ENCODE results near the gene SEMA3F.
A peak's percentile ranks its signal among the peaks of the same experiment; 100 is the strongest.

SEMA3F gene

DNA sequence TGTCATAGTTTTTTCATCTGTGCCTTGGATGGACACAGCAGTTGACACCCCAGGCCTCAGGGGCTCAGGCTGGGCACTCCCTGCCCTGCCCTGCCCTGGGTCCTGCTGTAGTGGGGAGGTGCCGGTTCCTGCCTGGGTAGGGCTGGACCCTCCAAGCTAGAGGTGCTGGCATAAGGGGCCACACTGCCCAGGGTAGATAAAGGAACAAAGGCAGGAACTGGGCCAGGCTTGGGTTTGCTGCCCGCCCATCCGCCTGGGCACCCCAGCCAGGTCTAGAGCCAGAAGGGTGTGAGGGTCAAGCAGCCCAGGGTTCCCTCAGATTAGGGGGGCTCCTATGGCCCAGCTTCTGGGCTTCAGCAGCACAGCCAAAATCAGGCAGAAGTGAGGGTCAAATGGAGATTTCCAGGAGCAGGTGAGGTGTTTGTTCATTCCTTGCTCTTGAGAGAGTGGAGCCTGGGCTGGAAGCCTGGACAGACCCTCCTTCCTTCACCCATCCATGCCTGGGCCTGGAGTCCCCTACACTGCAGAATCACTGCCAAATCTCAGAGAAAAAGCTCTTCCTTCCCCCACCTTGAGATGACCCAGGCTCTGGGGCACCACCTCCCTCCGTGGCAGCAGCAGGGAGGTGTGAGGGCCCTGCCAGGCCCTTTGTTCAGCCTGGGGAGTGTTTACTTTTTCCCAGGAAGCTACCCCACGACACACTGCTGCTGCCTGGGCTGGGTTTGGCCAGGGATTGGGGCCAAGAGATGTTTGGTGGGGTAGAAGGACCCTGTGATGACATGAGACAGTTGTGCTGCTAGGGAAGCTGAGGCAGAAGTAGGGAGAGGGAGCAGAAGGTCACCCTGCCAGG lies 7.1 kb downstream of the SEMA3F start:
- H3K4me1 ChIP-seq (ENCODE audit: control insufficient read depth, insufficient read depth, low read length) = peaks cover 65% of the 10 kb centered on the region
- H3K36me3 ChIP-seq (ENCODE audit: control insufficient read depth, insufficient read depth, low read length) = no peaks in the 10 kb centered on the region
- H3K9ac ChIP-seq (ENCODE audit: low read length) = no peak overlapping the region
- H3K27me3 ChIP-seq (ENCODE audit: control insufficient read depth, insufficient read depth, low read length) = no peaks in the 10 kb centered on the region
- no peak overlapping the region for H3K4me3 ChIP-seq (ENCODE audit: low read length)
- peak overlapping the region; percentile 84 for H3K27ac ChIP-seq (ENCODE audit: low read depth, low read length)

DNA sequence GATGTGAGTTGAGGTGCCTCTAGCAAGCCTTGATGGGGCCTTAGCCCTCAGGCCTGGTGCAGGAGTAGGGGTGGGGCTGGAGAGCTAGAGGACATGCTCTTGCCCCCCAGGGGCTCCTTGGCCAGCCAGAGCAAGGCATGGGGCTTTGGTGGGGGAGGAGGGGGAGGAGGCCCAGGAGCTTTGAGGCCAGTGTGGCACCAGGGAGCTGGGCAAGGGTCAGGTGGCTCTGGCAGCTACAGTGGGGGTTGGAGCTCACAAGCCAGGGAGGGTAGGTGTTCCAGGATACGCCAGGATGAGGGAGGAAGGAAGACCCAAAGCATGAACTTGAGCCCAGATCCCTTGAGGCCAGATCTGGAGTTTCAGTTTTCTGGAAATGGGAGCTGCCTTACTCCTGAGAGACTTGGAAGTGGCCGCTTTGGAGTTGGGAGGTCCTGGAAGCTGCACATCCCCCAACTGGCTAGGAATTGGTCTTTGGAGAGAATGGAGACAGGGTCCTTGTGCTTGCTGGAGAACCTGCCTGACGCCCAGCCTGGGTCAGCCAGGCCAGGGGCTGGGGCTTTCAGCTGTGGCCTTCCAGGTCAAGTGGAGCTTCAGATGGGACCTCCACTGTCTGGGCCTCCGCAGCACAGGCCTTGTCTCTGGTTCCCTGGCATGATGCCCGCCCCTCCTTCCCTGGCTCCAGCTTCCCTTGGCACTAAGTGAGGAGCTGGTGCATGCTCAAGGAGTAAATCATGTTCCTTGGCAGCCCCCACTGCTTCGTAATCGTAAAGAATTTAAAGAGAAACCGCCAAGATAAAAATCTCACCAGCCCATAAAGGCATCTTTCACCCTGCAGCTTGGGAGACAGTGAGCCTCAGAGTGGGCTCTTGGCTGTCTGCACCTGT lies 8.7 kb downstream of the SEMA3F start:
- Histone ChIP-seq H3K9ac (ENCODE audit: low read length) (no peak overlapping the region), H3K4me1 (ENCODE audit: control insufficient read depth, insufficient read depth, low read length) (peaks cover 67% of the 10 kb centered on the region), H3K4me3 (ENCODE audit: low read length) (no peak overlapping the region), H3K27ac (ENCODE audit: low read depth, low read length) (peak overlapping the region; percentile 91), H3K36me3 (ENCODE audit: control insufficient read depth, insufficient read depth, low read length) (no peaks in the 10 kb centered on the region), H3K27me3 (ENCODE audit: control insufficient read depth, insufficient read depth, low read length) (no peaks in the 10 kb centered on the region)

- Histone ChIP-seq H3K36me3 (ENCODE audit: control insufficient read depth, insufficient read depth, low read length) (no peaks in the 10 kb centered on the region), H3K4me1 (ENCODE audit: control insufficient read depth, insufficient read depth, low read length) (peaks cover 68% of the 10 kb centered on the region), H3K27ac (ENCODE audit: low read depth, low read length) (peak overlapping the region; percentile 91), H3K4me3 (ENCODE audit: low read length) (no peak overlapping the region), H3K9ac (ENCODE audit: low read length) (no peak overlapping the region), H3K27me3 (ENCODE audit: control insufficient read depth, insufficient read depth, low read length) (no peaks in the 10 kb centered on the region)
These were observed 9.4 kb downstream of the SEMA3F start for GRCh38 chr3:50164481-50164880.

DNA sequence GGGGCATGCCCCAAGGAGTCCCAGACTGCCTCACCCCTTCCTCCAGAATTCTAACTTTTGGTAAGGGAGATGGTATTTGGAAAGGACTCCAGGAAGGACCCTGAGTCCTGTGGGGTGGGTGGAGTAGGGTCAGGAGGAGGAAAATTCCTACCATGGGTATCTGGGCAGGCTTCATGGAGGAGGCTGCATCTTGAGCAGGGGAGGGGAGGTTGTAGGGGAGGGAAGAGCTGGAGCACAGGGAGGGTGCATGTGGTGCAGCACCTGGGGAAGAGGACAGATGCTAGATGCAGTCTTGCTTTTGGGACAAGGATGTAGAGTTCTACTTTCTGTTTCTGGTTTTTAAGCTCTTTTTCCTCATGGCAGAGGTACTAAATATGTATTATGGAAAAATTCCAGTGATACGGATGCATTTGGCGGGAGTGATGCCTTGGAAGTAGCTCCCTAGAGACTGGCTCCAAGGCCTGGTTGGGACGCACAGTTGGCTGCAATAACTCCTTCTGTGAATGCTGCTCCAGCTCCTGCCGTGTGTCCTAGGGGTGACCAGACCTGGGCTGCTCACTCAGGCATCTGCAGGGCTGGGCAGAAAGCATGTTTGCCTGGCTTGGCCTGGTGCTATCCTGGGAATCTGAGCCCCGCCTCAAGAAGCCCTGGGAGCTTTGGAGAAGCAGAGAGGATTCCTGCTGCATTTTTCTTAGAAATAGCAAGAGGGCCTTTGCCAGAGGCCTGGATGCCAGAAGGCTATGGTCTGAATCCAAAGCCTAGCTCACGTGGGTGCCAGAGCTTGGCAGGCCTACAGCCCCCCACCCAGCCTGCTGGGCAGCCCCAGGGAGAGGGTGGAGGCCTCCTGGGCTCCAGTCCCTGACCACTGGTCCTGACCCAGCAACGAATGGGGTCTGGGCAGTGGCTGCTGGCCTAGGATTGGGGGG lies 10.1 kb downstream of the SEMA3F start:
- Histone ChIP-seq H3K4me3 (ENCODE audit: low read length) (peak overlapping the region; percentile 19), H3K4me1 (ENCODE audit: control insufficient read depth, insufficient read depth, low read length) (peaks cover 67% of the 10 kb centered on the region), H3K27me3 (ENCODE audit: control insufficient read depth, insufficient read depth, low read length) (no peaks in the 10 kb centered on the region), H3K27ac (ENCODE audit: low read depth, low read length) (peak overlapping the region; percentile 91), H3K36me3 (ENCODE audit: control insufficient read depth, insufficient read depth, low read length) (no peaks in the 10 kb centered on the region), H3K9ac (ENCODE audit: low read length) (no peak overlapping the region)

- peak overlapping the region; percentile 19 for H3K4me3 ChIP-seq (ENCODE audit: low read length)
- peak overlapping the region; percentile 91 for H3K27ac ChIP-seq (ENCODE audit: low read depth, low read length)
- no peak overlapping the region for H3K9ac ChIP-seq (ENCODE audit: low read length)
- H3K27me3 ChIP-seq (ENCODE audit: control insufficient read depth, insufficient read depth, low read length) = no peaks in the 10 kb centered on the region
- H3K4me1 ChIP-seq (ENCODE audit: control insufficient read depth, insufficient read depth, low read length) = peaks cover 62% of the 10 kb centered on the region
- H3K36me3 ChIP-seq (ENCODE audit: control insufficient read depth, insufficient read depth, low read length) = no peaks in the 10 kb centered on the region
These were observed 10.9 kb downstream of the SEMA3F start for GRCh38 chr3:50165910-50166538.

DNA sequence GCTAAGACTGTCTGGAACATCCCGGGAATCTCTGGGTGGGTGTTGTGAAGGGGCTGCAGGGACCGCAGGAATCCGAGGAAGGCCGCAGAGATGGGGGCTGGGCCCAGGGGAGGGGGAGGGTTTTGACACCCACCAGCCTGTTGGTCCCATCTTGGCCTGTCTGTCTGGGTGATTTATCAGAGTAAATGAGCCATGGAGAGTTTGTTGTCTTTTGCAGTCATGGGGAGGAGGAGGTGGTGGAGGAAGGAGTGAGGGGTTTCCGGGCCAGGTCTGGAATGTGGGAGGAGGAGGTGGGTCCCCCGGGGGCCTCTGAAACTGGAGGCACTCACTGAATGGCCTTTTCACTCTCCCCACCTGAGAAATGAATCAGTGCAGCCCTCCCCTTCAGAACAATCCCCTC lies 11.5 kb downstream of the SEMA3F start:
- Histone ChIP-seq H3K9ac (ENCODE audit: low read length) (no peak overlapping the region), H3K27me3 (ENCODE audit: control insufficient read depth, insufficient read depth, low read length) (no peaks in the 10 kb centered on the region), H3K4me1 (ENCODE audit: control insufficient read depth, insufficient read depth, low read length) (peaks cover 56% of the 10 kb centered on the region), H3K36me3 (ENCODE audit: control insufficient read depth, insufficient read depth, low read length) (no peaks in the 10 kb centered on the region), H3K4me3 (ENCODE audit: low read length) (peak overlapping the region; percentile 11), H3K27ac (ENCODE audit: low read depth, low read length) (peak overlapping the region; percentile 91)

- H3K27ac ChIP-seq (ENCODE audit: low read depth, low read length) = peak overlapping the region; percentile 91
- H3K4me1 ChIP-seq (ENCODE audit: control insufficient read depth, insufficient read depth, low read length) = peaks cover 53% of the 10 kb centered on the region
- no peaks in the 10 kb centered on the region for H3K27me3 ChIP-seq (ENCODE audit: control insufficient read depth, insufficient read depth, low read length)
- no peak overlapping the region for H3K4me3 ChIP-seq (ENCODE audit: low read length)
- no peaks in the 10 kb centered on the region for H3K36me3 ChIP-seq (ENCODE audit: control insufficient read depth, insufficient read depth, low read length)
- H3K9ac ChIP-seq (ENCODE audit: low read length) = peak overlapping the region; percentile 67
These were observed 12.1 kb downstream of the SEMA3F start for GRCh38 chr3:50167069-50167840.

GRCh38 chr3:50167841-50168209 lies 12.7 kb downstream of the SEMA3F start:
- H3K4me3 ChIP-seq (ENCODE audit: low read length) = no peak overlapping the region
- H3K27ac ChIP-seq (ENCODE audit: low read depth, low read length) = peak overlapping the region; percentile 49
- no peak overlapping the region for H3K9ac ChIP-seq (ENCODE audit: low read length)
- H3K36me3 ChIP-seq (ENCODE audit: control insufficient read depth, insufficient read depth, low read length) = no peaks in the 10 kb centered on the region
- peaks cover 47% of the 10 kb centered on the region for H3K4me1 ChIP-seq (ENCODE audit: control insufficient read depth, insufficient read depth, low read length)
- no peaks in the 10 kb centered on the region for H3K27me3 ChIP-seq (ENCODE audit: control insufficient read depth, insufficient read depth, low read length)

DNA sequence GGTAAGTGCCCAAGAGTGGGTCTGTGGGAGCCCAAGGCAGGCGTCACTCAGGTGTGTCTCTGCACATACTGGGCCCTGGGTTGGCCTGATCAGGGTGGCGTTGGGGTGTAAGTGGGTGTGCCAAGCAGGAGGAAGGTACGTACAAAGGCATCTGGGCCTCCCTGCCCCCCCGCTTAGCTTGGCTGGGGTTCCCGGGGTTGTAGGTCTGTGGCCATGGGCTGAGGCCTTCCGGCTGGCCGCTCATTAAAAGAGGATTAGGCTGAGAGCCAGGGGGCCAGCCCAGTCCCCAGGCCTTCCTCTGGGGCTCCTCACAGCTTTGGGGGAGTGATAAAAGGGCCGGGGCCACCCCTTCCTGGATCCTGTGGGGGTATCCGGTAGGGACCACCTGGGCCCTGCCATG lies 13.3 kb downstream of the SEMA3F start:
- Histone ChIP-seq H3K4me3 (ENCODE audit: low read length) (no peak overlapping the region), H3K4me1 (ENCODE audit: control insufficient read depth, insufficient read depth, low read length) (peaks cover 42% of the 10 kb centered on the region), H3K27me3 (ENCODE audit: control insufficient read depth, insufficient read depth, low read length) (no peaks in the 10 kb centered on the region), H3K9ac (ENCODE audit: low read length) (no peak overlapping the region), H3K36me3 (ENCODE audit: control insufficient read depth, insufficient read depth, low read length) (no peaks in the 10 kb centered on the region), H3K27ac (ENCODE audit: low read depth, low read length) (peak overlapping the region; percentile 10)

GRCh38 chr3:50168791-50169190 lies 13.7 kb downstream of the SEMA3F start:
- H3K27me3 ChIP-seq (ENCODE audit: control insufficient read depth, insufficient read depth, low read length) = no peaks in the 10 kb centered on the region
- H3K4me3 ChIP-seq (ENCODE audit: low read length) = no peak overlapping the region
- no peak overlapping the region for H3K9ac ChIP-seq (ENCODE audit: low read length)
- peaks cover 38% of the 10 kb centered on the region for H3K4me1 ChIP-seq (ENCODE audit: control insufficient read depth, insufficient read depth, low read length)
- H3K36me3 ChIP-seq (ENCODE audit: control insufficient read depth, insufficient read depth, low read length) = no peaks in the 10 kb centered on the region
- no peak overlapping the region for H3K27ac ChIP-seq (ENCODE audit: low read depth, low read length)

- no peak overlapping the region for H3K9ac ChIP-seq (ENCODE audit: low read length)
- no peaks in the 10 kb centered on the region for H3K27me3 ChIP-seq (ENCODE audit: control insufficient read depth, insufficient read depth, low read length)
- no peaks in the 10 kb centered on the region for H3K36me3 ChIP-seq (ENCODE audit: control insufficient read depth, insufficient read depth, low read length)
- H3K4me1 ChIP-seq (ENCODE audit: control insufficient read depth, insufficient read depth, low read length) = peaks cover 33% of the 10 kb centered on the region
- H3K4me3 ChIP-seq (ENCODE audit: low read length) = no peak overlapping the region
- no peak overlapping the region for H3K27ac ChIP-seq (ENCODE audit: low read depth, low read length)
These were observed 14.2 kb downstream of the SEMA3F start for GRCh38 chr3:50169232-50169832.

All from rectal smooth muscle tissue (tissue), 1 donor.